ENCODE data around the gene RALGAPA1.
"Not testable (repeated sequence)": the region's sequence is repeated elsewhere in the genome, so short reads cannot be mapped to it uniquely, and the experiment has no call there.

Gene RALGAPA1

DNA sequence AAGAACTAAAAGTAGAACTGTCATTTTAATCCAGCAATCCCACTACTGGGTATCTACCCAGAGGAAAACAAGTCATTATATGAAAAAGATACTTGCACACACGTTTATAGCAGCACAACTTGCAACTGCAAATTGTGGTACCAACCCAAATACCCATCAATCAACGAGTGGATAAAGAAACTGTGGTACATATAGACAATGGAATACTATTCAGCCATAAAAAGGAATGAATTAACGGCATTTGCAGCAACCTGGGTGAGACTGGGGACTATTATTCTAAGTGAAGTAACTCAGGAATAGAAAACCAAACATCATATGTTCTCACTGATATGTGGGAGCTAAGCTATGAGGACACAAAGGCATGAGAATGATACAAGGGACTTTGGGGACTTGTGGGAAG lies 73.9 kb downstream of the RALGAPA1 start:
- not testable (repeated sequence) for H3K9me3 ChIP-seq (ENCODE audit: low read length); H3K27me3 ChIP-seq (ENCODE audit: insufficient read depth, low read length); H3K4me3 ChIP-seq (ENCODE audit: low read length); H2AFZ ChIP-seq (ENCODE audit: low read depth, low read length); H3K4me1 ChIP-seq (ENCODE audit: insufficient read depth, low read length)
- H3K36me3 ChIP-seq (ENCODE audit: insufficient read depth, low read length) = peaks cover 14% of the 10 kb centered on the region

GRCh38 chr14:35733510-35733909 lies 75.6 kb downstream of the RALGAPA1 start:
- H3K9me3 ChIP-seq (ENCODE audit: low read length) = not testable (repeated sequence)

GRCh38 chr14:35730871-35731270 lies 78.2 kb downstream of the RALGAPA1 start:
- Histone ChIP-seq H3K4me3 (ENCODE audit: low read length) (no peak overlapping the region), H3K27me3 (ENCODE audit: insufficient read depth, low read length) (no peaks in the 10 kb centered on the region), H3K4me1 (ENCODE audit: insufficient read depth, low read length) (no peaks in the 10 kb centered on the region), H3K36me3 (ENCODE audit: insufficient read depth, low read length) (peaks cover 10% of the 10 kb centered on the region), H2AFZ (ENCODE audit: low read depth, low read length) (no peak overlapping the region), H3K9me3 (ENCODE audit: low read length) (no peaks in the 10 kb centered on the region)

More at GRCh38 chr14:35733510-35733909, 75.6 kb downstream of the RALGAPA1 start:
- H2AFZ ChIP-seq (ENCODE audit: low read depth, low read length); H3K4me3 ChIP-seq (ENCODE audit: low read length); H3K4me1 ChIP-seq (ENCODE audit: insufficient read depth, low read length); H3K27me3 ChIP-seq (ENCODE audit: insufficient read depth, low read length): not testable (repeated sequence)
- peaks cover 11% of the 10 kb centered on the region for H3K36me3 ChIP-seq (ENCODE audit: insufficient read depth, low read length)

- Histone ChIP-seq H3K4me3 (ENCODE audit: low read length) (no peak overlapping the region), H3K9me3 (ENCODE audit: low read length) (no peaks in the 10 kb centered on the region), H3K4me1 (ENCODE audit: insufficient read depth, low read length) (no peaks in the 10 kb centered on the region), H3K27me3 (ENCODE audit: insufficient read depth, low read length) (no peaks in the 10 kb centered on the region), H3K36me3 (ENCODE audit: insufficient read depth, low read length) (peaks cover 11% of the 10 kb centered on the region), H2AFZ (ENCODE audit: low read depth, low read length) (no peak overlapping the region)
These were observed 81.3 kb downstream of the RALGAPA1 start for GRCh38 chr14:35727764-35728163.

DNA sequence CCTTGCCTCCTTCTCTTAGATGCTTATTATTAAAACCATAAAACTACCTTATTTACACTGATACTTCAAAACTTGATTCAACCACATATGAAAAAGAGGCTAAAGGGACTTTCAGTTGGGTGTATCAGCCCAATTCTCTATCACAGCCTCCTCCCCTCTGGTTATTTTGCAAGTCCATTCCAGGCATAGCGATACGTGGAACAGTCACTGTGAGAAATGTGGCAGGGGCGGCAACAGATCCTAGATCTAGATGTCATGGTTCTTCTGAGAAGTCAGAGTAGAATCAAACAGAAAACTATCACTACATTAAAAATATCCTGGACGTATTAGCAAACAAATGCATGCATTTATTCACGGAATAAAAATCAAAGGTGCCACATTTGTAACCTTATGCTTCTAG lies 83.2 kb downstream of the RALGAPA1 start:
- H2AFZ ChIP-seq (ENCODE audit: low read depth, low read length) = no peak overlapping the region
- H3K4me3 ChIP-seq (ENCODE audit: low read length) = no peak overlapping the region
- peaks cover 18% of the 10 kb centered on the region for H3K36me3 ChIP-seq (ENCODE audit: insufficient read depth, low read length)
- no peaks in the 10 kb centered on the region for H3K4me1 ChIP-seq (ENCODE audit: insufficient read depth, low read length)
- no peaks in the 10 kb centered on the region for H3K27me3 ChIP-seq (ENCODE audit: insufficient read depth, low read length)
- H3K9me3 ChIP-seq (ENCODE audit: low read length) = no peaks in the 10 kb centered on the region

DNA sequence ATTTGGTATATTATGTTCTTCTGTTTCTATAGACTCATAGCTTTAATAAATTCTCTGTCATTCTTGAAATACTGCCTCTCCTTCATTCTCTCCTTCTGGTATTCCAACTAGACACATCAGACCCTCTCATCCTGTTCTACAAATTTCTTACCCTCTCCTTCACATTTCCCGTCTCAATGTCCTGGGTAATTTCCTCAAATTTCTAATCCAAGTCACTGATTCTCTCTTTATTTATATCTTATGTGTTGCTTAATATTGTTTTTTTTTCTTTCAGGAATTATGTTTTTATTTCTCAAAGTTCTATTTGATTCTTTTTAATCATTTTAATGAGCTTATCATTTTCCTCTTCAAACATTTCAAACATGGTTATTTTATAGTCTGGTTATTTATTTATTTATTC lies 94.0 kb downstream of the RALGAPA1 start:
- H3K9me3 ChIP-seq (ENCODE audit: low read length) = peaks cover 6% of the 10 kb centered on the region
- H3K4me3 ChIP-seq (ENCODE audit: low read length) = no peak overlapping the region
- H3K36me3 ChIP-seq (ENCODE audit: insufficient read depth, low read length) = peaks cover 22% of the 10 kb centered on the region
- H3K27me3 ChIP-seq (ENCODE audit: insufficient read depth, low read length) = no peaks in the 10 kb centered on the region
- no peaks in the 10 kb centered on the region for H3K4me1 ChIP-seq (ENCODE audit: insufficient read depth, low read length)
- no peak overlapping the region for H2AFZ ChIP-seq (ENCODE audit: low read depth, low read length)

- H3K27me3 ChIP-seq (ENCODE audit: insufficient read depth, low read length) = no peaks in the 10 kb centered on the region
- H3K4me3 ChIP-seq (ENCODE audit: low read length) = no peak overlapping the region
- peaks cover 18% of the 10 kb centered on the region for H3K36me3 ChIP-seq (ENCODE audit: insufficient read depth, low read length)
- no peak overlapping the region for H2AFZ ChIP-seq (ENCODE audit: low read depth, low read length)
- H3K9me3 ChIP-seq (ENCODE audit: low read length) = peaks cover 5% of the 10 kb centered on the region
- no peaks in the 10 kb centered on the region for H3K4me1 ChIP-seq (ENCODE audit: insufficient read depth, low read length)
These were observed 96.6 kb downstream of the RALGAPA1 start for GRCh38 chr14:35712466-35712865.

DNA sequence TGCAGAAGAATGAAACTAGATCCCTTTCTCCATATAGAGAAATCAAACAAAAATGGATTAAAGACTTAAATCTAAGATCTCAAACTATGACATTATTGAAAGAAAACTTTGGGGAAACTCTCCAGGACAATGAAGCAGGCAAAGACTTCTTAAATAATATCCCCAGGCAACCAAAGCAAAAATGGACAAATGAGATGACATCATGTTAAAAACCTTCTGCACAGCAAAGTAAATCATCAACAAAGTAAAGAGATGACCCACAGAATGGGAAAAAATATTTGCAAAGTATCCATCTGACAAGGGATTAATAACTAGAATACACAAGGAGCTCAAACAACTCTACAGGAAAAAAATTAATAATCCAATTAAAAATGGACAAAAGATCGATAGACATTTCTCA lies 101.0 kb downstream of the RALGAPA1 start:
- Histone ChIP-seq H3K27me3 (ENCODE audit: insufficient read depth, low read length) (no peaks in the 10 kb centered on the region), H3K9me3 (ENCODE audit: low read length) (peaks cover 1% of the 10 kb centered on the region), H3K4me1 (ENCODE audit: insufficient read depth, low read length) (no peaks in the 10 kb centered on the region), H3K36me3 (ENCODE audit: insufficient read depth, low read length) (peaks cover 14% of the 10 kb centered on the region), H2AFZ (ENCODE audit: low read depth, low read length) (no peak overlapping the region), H3K4me3 (ENCODE audit: low read length) (no peak overlapping the region)

DNA sequence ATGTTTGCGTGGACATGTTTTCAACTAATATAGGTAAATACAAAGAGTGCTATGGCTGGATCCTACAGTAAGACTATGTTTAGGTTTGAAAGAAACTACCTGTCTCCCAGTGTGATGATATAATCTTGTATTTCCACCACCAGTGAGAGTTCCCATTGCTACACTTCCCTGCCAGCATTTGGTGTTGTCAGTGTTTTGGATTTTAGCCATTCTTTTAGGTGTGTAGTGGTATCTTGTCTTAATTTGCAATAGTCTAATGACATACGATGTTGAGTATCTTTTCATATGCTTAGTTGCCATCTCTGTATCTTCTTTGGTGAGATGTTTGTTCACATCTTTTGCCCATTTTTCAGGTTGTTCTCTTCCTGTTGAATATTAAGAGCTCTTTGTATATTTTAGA lies 103.5 kb downstream of the RALGAPA1 start:
- H3K4me1 ChIP-seq (ENCODE audit: insufficient read depth, low read length) = no peaks in the 10 kb centered on the region
- H3K27me3 ChIP-seq (ENCODE audit: insufficient read depth, low read length) = no peaks in the 10 kb centered on the region
- peaks cover 1% of the 10 kb centered on the region for H3K9me3 ChIP-seq (ENCODE audit: low read length)
- H2AFZ ChIP-seq (ENCODE audit: low read depth, low read length) = no peak overlapping the region
- H3K36me3 ChIP-seq (ENCODE audit: insufficient read depth, low read length) = peaks cover 11% of the 10 kb centered on the region
- H3K4me3 ChIP-seq (ENCODE audit: low read length) = no peak overlapping the region

DNA sequence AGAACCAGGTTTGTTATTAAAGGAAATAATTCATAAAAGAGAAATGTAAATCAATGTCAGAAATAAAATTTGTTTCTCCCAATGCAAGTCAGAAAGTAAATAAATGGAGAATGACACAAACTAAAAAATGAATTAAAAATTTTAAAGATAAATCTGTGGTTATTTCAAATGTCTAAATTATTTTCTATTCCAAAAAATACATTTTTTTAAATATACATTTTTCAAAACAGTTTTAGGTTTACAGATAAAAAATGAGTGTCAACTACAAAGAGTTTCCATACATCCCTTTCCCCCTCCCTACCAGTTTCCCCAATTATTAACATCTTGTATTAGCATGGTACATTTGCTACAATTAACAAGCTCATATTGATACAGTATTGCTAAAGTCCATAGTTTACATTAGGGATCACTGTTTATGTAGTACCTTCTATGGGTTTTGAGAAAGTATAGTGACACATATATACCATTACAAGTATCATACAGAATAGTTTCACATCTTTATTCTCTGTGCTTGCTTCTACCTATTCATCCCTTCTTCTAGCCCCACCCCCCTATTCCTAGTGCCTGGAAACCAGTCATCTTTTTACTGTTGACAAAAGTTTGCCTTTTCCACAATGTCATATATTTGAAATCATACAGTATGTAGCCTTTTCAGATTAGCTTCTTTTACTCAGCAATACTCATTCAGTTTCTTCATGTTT lies 104.2 kb downstream of the RALGAPA1 start:
- Histone ChIP-seq H3K9me3 (ENCODE audit: low read length) (peaks cover 1% of the 10 kb centered on the region), H3K4me1 (ENCODE audit: insufficient read depth, low read length) (no peaks in the 10 kb centered on the region), H2AFZ (ENCODE audit: low read depth, low read length) (no peak overlapping the region)

GRCh38 chr14:35701531-35701930 lies 107.6 kb downstream of the RALGAPA1 start:
- Histone ChIP-seq H2AFZ (ENCODE audit: low read depth, low read length) (no peak overlapping the region), H3K4me1 (ENCODE audit: insufficient read depth, low read length) (no peaks in the 10 kb centered on the region)

More for the DNA sequence above, 104.2 kb downstream of the RALGAPA1 start:
- H3K4me3 ChIP-seq (ENCODE audit: low read length) = no peak overlapping the region
- peaks cover 11% of the 10 kb centered on the region for H3K36me3 ChIP-seq (ENCODE audit: insufficient read depth, low read length)
- H3K27me3 ChIP-seq (ENCODE audit: insufficient read depth, low read length) = no peaks in the 10 kb centered on the region

GRCh38 chr14:35699791-35700444 lies 109.2 kb downstream of the RALGAPA1 start:
- Histone ChIP-seq H2AFZ (ENCODE audit: low read depth, low read length) (no peak overlapping the region), H3K36me3 (ENCODE audit: insufficient read depth, low read length) (no peaks in the 10 kb centered on the region), H3K4me1 (ENCODE audit: insufficient read depth, low read length) (no peaks in the 10 kb centered on the region), H3K27me3 (ENCODE audit: insufficient read depth, low read length) (no peaks in the 10 kb centered on the region), H3K9me3 (ENCODE audit: low read length) (no peaks in the 10 kb centered on the region), H3K4me3 (ENCODE audit: low read length) (no peak overlapping the region)

More at GRCh38 chr14:35701531-35701930, 107.6 kb downstream of the RALGAPA1 start:
- Histone ChIP-seq H3K9me3 (ENCODE audit: low read length) (peaks cover under 1% of the 10 kb centered on the region), H3K4me3 (ENCODE audit: low read length) (no peak overlapping the region), H3K27me3 (ENCODE audit: insufficient read depth, low read length) (no peaks in the 10 kb centered on the region), H3K36me3 (ENCODE audit: insufficient read depth, low read length) (peaks cover 8% of the 10 kb centered on the region)

DNA sequence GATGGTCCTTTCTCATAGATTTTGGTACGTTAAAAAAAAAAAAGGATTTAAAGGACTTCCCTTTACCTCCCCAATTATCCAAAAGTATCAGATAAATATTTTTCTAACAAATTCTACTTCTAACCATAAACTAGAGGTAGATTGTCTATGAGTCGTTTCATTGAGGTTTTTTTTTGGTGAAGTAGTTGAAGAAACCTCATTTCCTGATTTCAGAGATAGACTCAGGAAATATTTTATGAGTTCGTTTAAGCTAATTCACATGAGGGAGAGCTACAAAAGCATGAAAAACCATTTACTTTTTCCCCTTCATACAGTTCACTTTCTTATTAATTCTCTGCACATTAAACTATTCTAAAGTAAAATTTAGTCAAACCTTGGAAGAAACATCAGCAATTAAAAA lies 112.5 kb downstream of the RALGAPA1 start:
- Histone ChIP-seq H3K27me3 (ENCODE audit: insufficient read depth, low read length) (no peaks in the 10 kb centered on the region), H3K4me1 (ENCODE audit: insufficient read depth, low read length) (no peaks in the 10 kb centered on the region), H3K4me3 (ENCODE audit: low read length) (no peak overlapping the region), H2AFZ (ENCODE audit: low read depth, low read length) (no peak overlapping the region), H3K9me3 (ENCODE audit: low read length) (no peaks in the 10 kb centered on the region), H3K36me3 (ENCODE audit: insufficient read depth, low read length) (no peaks in the 10 kb centered on the region)

All from neuron (in vitro differentiated cells).